Endothelial cell of umbilical vein (primary cell): ENCODE data around the gene CCDC167. TPM values are rescaled to one million over a fixed set of nuclear protein-coding genes. Genes with fewer than 3 reads are reported as not detected.

Experiments
- BruUV-seq: library from RNA; stranded (reverse); fragments of 400-500 nt; replicated peaks from 2 replicates; lab custom pipeline; 2021; lab: Mats Ljungman, UMichigan
- CTCF ChIA-PET: fragments of 300-600, 350-600 bp; sonication (Branson Sonifier 250); formaldehyde crosslinking; loops from one replicate; lab custom pipeline; 2021; ENCODE audit warnings: antibody characterized with exemption, inconsistent platforms; lab: Charles Lee
- POLR2A ChIA-PET: fragments of 300-600, 350-600 bp; sonication (Branson Sonifier 250); formaldehyde crosslinking; loops from one replicate; lab custom pipeline; 2021; ENCODE audit warnings: antibody characterized with exemption, inconsistent platforms; lab: Charles Lee
- DNase-seq: peaks from one replicate; pipeline ENCODE4 v3.0.0-alpha.2; 2011; ENCODE audit warnings: low read depth, low spot score
- FAIRE-seq: peaks from 2 replicates; lab custom pipeline; 2011; peaks lifted over from hg19 to GRCh38; lab: Jason Lieb, UNC
- H2AFZ ChIP-seq: 2 replicates; pipeline ENCODE4 v1.6.0; 2012; ENCODE audit warnings: low read depth, low read length, control low read depth, inconsistent platforms
- H3K27ac ChIP-seq: 2 replicates; pipeline ENCODE4 v1.5.1; 2011; ENCODE audit warnings: low read depth, mild to moderate bottlenecking, control low read depth, low read length, moderate library complexity; ENCODE audit not compliant: insufficient read depth
- H3K27me3 ChIP-seq, 2 experiments: 2 replicates each; pipeline versions ENCODE4 v1.6.0 to v1.6.1; 2011; ENCODE audit warnings: low read length in 2 of 2, mixed read lengths in 1 of 2; ENCODE audit not compliant: control insufficient read depth in 2 of 2, insufficient read depth in 2 of 2
- H3K36me3 ChIP-seq, 2 experiments: 2 replicates in 1 of 2; 3 replicates in 1 of 2; pipeline ENCODE4 v1.5.1; 2011; ENCODE audit warnings: low read length in 2 of 2, mild to moderate bottlenecking in 1 of 2, moderate library complexity in 1 of 2; ENCODE audit not compliant: control insufficient read depth in 2 of 2, insufficient read depth in 2 of 2; ENCODE audit errors: extremely low read depth in 1 of 2
- H3K4me1 ChIP-seq: 3 replicates; pipeline ENCODE4 v1.5.1; 2011; ENCODE audit warnings: mild to moderate bottlenecking, low read length; ENCODE audit not compliant: control insufficient read depth, insufficient read depth; ENCODE audit errors: extremely low read depth
- H3K4me2 ChIP-seq: 2 replicates; pipeline ENCODE4 v1.6.1; 2011; ENCODE audit warnings: low read length, control low read depth, mixed read lengths; ENCODE audit not compliant: insufficient read depth
- H3K4me3 ChIP-seq, 3 experiments: fragments of 200-600 bp in 1 of 3; sonication (generic), shearing (Covaris generic) in 1 of 3; replicated peaks in 1 of 3; 2 replicates each; pipeline ENCODE4 v1.5.1; 2011 to 2016; ENCODE audit warnings: control low read depth in 3 of 3, low read length in 3 of 3, mild to moderate bottlenecking in 2 of 3, inconsistent platforms in 1 of 3, low read depth in 1 of 3, moderate library complexity in 1 of 3; ENCODE audit not compliant: insufficient read depth in 1 of 3
- H3K79me2 ChIP-seq: 2 replicates; pipeline ENCODE4 v1.6.0; 2012; ENCODE audit warnings: low read length, inconsistent platforms; ENCODE audit not compliant: control insufficient read depth, insufficient read depth
- H3K9ac ChIP-seq: replicated peaks from 2 replicates; pipeline ENCODE3; 2011; ENCODE audit warnings: low read length, control low read depth; ENCODE audit not compliant: insufficient read depth; ENCODE audit errors: extremely low read depth
- H3K9me1 ChIP-seq: replicated peaks from 3 replicates; pipeline ENCODE4 v1.6.0; 2011; ENCODE audit warnings: mild to moderate bottlenecking, low read length; ENCODE audit not compliant: control insufficient read depth, insufficient read depth; ENCODE audit errors: extremely low read depth
- H3K9me3 ChIP-seq: replicated peaks from 2 replicates; pipeline ENCODE4 v1.5.1; 2012; ENCODE audit warnings: low read length, inconsistent platforms; ENCODE audit not compliant: control insufficient read depth, insufficient read depth
- H4K20me1 ChIP-seq: replicated peaks from 2 replicates; pipeline ENCODE3; 2011; ENCODE audit warnings: mild to moderate bottlenecking, low read length; ENCODE audit not compliant: control insufficient read depth, insufficient read depth; ENCODE audit errors: extremely low read depth
- CTCF ChIP-seq, 2 donors: IDR thresholded peaks; 1 replicate in 1 of 2; 2 replicates in 1 of 2; pipeline ENCODE4 v1.5.1; 2011; ENCODE audit warnings: low read length in 2 of 2, mild to moderate bottlenecking in 2 of 2, moderate library complexity in 2 of 2, control low read depth in 1 of 2, inconsistent platforms in 1 of 2, low read depth in 1 of 2; ENCODE audit not compliant: insufficient read depth in 1 of 2; ENCODE audit errors: extremely low read depth in 1 of 2
- EZH2 ChIP-seq: IDR thresholded peaks from 2 replicates; pipeline ENCODE4 v1.6.1; 2012; ENCODE audit warnings: borderline replicate concordance, low read depth, mild to moderate bottlenecking, moderate library complexity, low read length, inconsistent platforms; ENCODE audit not compliant: severe bottlenecking
- FOS ChIP-seq: IDR thresholded peaks from 2 replicates; pipeline ENCODE4 v1.6.1; 2011; ENCODE audit warnings: mild to moderate bottlenecking, low read length, moderate library complexity, borderline replicate concordance; ENCODE audit not compliant: insufficient read depth
- GATA2 ChIP-seq: IDR thresholded peaks from 2 replicates; pipeline ENCODE4 v1.7.0; 2011; ENCODE audit warnings: low read depth, mild to moderate bottlenecking, moderate library complexity, mixed read lengths, low read length; ENCODE audit not compliant: insufficient read length, insufficient read depth
- JUN ChIP-seq: IDR thresholded peaks from 2 replicates; pipeline ENCODE4 v1.6.1; 2011; ENCODE audit warnings: borderline replicate concordance, low read depth; ENCODE audit not compliant: insufficient read length, insufficient read depth
- MYC ChIP-seq: IDR thresholded peaks from one replicate; pipeline ENCODE4 v1.6.1; 2011; ENCODE audit warnings: mild to moderate bottlenecking, low read depth, low read length
- POLR2A ChIP-seq: IDR thresholded peaks from 2 replicates; pipeline ENCODE4 v1.6.1; 2012; ENCODE audit warnings: low read depth, mild to moderate bottlenecking, control low read depth, low read length
- POLR2AphosphoS5 ChIP-seq: IDR thresholded peaks from 2 replicates; pipeline ENCODE4 v1.6.1; 2012; ENCODE audit warnings: low read depth, mild to moderate bottlenecking, control low read depth, low read length, moderate library complexity; ENCODE audit not compliant: insufficient read depth
- dilution Hi-C: fragments of 300-500 bp; cut with MboI; formaldehyde crosslinking; loops from one replicate; pipeline ENCODE4 v1.15.0; 2019; ENCODE audit warnings: low sequenced_read_pairs; ENCODE audit not compliant: extremely low pct_ligation_motif_present
- intact Hi-C: fragments of 100-400 bp; cut with micrococcal nuclease; formaldehyde crosslinking; loops from one replicate; pipeline ENCODE4 v1.10.0; 2022
- polyA plus RNA-seq, 4 experiments: library from polyadenylated mRNA; depleted of rRNA in 3 of 4; stranded (reverse) in 3 of 4; unstranded in 1 of 4; fragments of >200 nt; gene quantifications; 2 replicates each; pipeline versions ENCODE4 v1.2.1 to v1.2.3, GENCODE V29; 2011 to 2012; ENCODE audit warnings: missing spikeins in 1 of 4
- total RNA-seq: library from RNA; stranded (reverse); gene quantifications from 2 replicates; pipeline ENCODE4 v1.2.3, GENCODE V29; 2021
- TF ChIP-seq, protein P1 (sequence below): IDR thresholded peaks from 2 replicates; pipeline ENCODE4 v1.6.1; 2011; ENCODE audit not compliant: insufficient read depth, insufficient read length

CCDC167 gene
- total and polyA plus RNA-seq, 2 donors (not counting 3 experiments of a cell fraction or from before 2014, with no cell fraction given) = 46.6 to 105 TPM

- CTCF ChIA-PET = interaction anchor here (1.4 kb wide), 1 partner anchor 9 kb away, joined by 3 read pairs; no protein-coding TSS in a partner anchor
These were observed 16.0 kb upstream of the CCDC167 start for GRCh38 chr6:37515712-37516075.

GRCh38 chr6:37514837-37515236, 15.1 kb upstream of the CCDC167 start:
- intact Hi-C loops (no loop called here), dilution Hi-C loops (no loop called here)
- FAIRE-seq (no peak), DNase-seq (no peak)
- H3K9ac ChIP-seq = no peak overlapping the region
- H3K9me1 ChIP-seq = no peaks in the 10 kb centered on the region
- no peak for TF ChIP-seq POLR2A
- no peak for TF ChIP-seq GATA2
- no peak for TF ChIP-seq CTCF (IDR thresholded peaks at IDR 0.05; ENCODE audit: extremely low read depth in 1 of 2, insufficient read depth in 1 of 2, low read depth in 1 of 2, low read length in 2 of 2)
- TF ChIP-seq FOS = no peak
- TF ChIP-seq JUN = no peak
- no peak for TF ChIP-seq EZH2
- no peak for TF ChIP-seq POLR2AphosphoS5
- TF ChIP-seq MYC = no peak
- TF ChIP-seq, protein P1, sequence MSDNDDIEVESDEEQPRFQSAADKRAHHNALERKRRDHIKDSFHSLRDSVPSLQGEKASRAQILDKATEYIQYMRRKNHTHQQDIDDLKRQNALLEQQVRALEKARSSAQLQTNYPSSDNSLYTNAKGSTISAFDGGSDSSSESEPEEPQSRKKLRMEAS = no peak
- H4K20me1 ChIP-seq = no peaks in the 10 kb centered on the region
- BruUV-seq = no TSS peak
- H3K4me2 ChIP-seq = no peak overlapping the region
- ChIA-PET POLR2A (no interaction called here), CTCF (no interaction called here)
- H3K27ac ChIP-seq = no peak overlapping the region
- H3K36me3 ChIP-seq = no peaks in the 10 kb centered on the region
- no peaks in the 10 kb centered on the region for H3K79me2 ChIP-seq
- no peaks in the 10 kb centered on the region for H3K4me1 ChIP-seq
- no peak overlapping the region for H3K4me3 ChIP-seq
- H3K9me3 ChIP-seq = no peaks in the 10 kb centered on the region
- no peak overlapping the region for H2AFZ ChIP-seq
- H3K27me3 ChIP-seq = peaks cover 25 to 36% of the 10 kb centered on the region in 2 experiments

More at GRCh38 chr6:37515712-37516075, 16.0 kb upstream of the CCDC167 start:
- FAIRE-seq (no peak), DNase-seq (no peak)
- Histone ChIP-seq H3K4me3 (no peak overlapping the region), H3K27ac (no peak overlapping the region), H3K9me1 (no peaks in the 10 kb centered on the region), H3K9ac (no peak overlapping the region), H3K9me3 (no peaks in the 10 kb centered on the region), H3K4me1 (no peaks in the 10 kb centered on the region), H3K4me2 (no peak overlapping the region), H4K20me1 (no peaks in the 10 kb centered on the region), H3K79me2 (no peaks in the 10 kb centered on the region), H3K36me3 (no peaks in the 10 kb centered on the region), H3K27me3 (peaks cover 25 to 34% of the 10 kb centered on the region in 2 experiments), H2AFZ (no peak overlapping the region)
- TF ChIP-seq, protein P1 = no peak
- no peak for TF ChIP-seq JUN
- no peak for TF ChIP-seq POLR2AphosphoS5
- TF ChIP-seq MYC = no peak
- TF ChIP-seq FOS = no peak
- intact Hi-C loops = no loop called here
- no TSS peak for BruUV-seq
- POLR2A ChIA-PET = interaction anchor here (0.7 kb wide), 1 partner anchor 12 kb away, joined by 4 read pairs; no protein-coding TSS in a partner anchor
- dilution Hi-C loops = no loop called here
